ENCODE data around the gene GTSF1L. TPM values are rescaled to one million over a fixed set of nuclear protein-coding genes. Genes with fewer than 3 reads are reported as not detected.

GTSF1L gene
- total RNA-seq, 6 donors from 2014 or later: not detected

GRCh38 chr20:43766917-43767316, 40.1 kb upstream of the GTSF1L start:
- Histone ChIP-seq H3K9me3 (no peaks in the 10 kb centered on the region), H3K36me3 (no peaks in the 10 kb centered on the region), H3K4me3 (no peak overlapping the region), H3K27me3 (no peaks in the 10 kb centered on the region), H3K27ac (no peak overlapping the region), H3K4me1 (no peaks in the 10 kb centered on the region)
- DNase-seq: no peak
- TF ChIP-seq, protein P1, sequence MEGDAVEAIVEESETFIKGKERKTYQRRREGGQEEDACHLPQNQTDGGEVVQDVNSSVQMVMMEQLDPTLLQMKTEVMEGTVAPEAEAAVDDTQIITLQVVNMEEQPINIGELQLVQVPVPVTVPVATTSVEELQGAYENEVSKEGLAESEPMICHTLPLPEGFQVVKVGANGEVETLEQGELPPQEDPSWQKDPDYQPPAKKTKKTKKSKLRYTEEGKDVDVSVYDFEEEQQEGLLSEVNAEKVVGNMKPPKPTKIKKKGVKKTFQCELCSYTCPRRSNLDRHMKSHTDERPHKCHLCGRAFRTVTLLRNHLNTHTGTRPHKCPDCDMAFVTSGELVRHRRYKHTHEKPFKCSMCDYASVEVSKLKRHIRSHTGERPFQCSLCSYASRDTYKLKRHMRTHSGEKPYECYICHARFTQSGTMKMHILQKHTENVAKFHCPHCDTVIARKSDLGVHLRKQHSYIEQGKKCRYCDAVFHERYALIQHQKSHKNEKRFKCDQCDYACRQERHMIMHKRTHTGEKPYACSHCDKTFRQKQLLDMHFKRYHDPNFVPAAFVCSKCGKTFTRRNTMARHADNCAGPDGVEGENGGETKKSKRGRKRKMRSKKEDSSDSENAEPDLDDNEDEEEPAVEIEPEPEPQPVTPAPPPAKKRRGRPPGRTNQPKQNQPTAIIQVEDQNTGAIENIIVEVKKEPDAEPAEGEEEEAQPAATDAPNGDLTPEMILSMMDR (IDR thresholded peaks at IDR 0.05): no peak
- TF ChIP-seq POLR2A (IDR thresholded peaks at IDR 0.05): no peak
- no peak for TF ChIP-seq EP300 (IDR thresholded peaks at IDR 0.05)
- no peak for TF ChIP-seq POLR2AphosphoS5 (IDR thresholded peaks at IDR 0.05)
- WGBS, 2 donors: 62 to 75% methylated on average over 4 to 9 of the region's 9 CpGs
- no peak for ATAC-seq (ENCODE audit: low FRiP score in 2 of 2)

DNA sequence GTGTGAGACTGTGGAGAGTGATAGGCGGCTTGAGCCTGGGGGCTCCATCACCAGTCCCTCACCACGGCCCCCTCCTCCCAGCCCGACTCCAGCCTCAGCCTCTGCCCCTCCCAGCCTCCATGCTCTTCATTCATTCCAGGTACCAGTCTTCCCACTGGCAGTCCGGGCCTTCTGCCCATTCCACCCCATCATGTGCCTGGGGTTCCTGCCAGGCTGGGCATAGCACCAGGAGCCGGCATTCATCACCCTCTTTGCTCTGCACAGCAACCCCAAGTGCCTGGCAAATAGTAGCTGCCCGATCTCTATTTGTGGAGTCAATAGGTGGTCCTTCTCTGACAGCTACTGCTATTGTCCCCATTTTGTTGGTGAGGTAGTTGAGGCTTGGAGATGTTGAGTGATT, 39.6 kb upstream of the GTSF1L start:
- DNase-seq: peak in 1 of 2 donors; percentile 32
- 50 to 56% methylated on average over 6 of the region's 6 CpGs for whole genome bisulfite sequencing, 2 donors
- Histone ChIP-seq H3K4me3 (no peak overlapping the region), H3K36me3 (no peaks in the 10 kb centered on the region), H3K27me3 (no peaks in the 10 kb centered on the region), H3K4me1 (no peaks in the 10 kb centered on the region), H3K9me3 (no peaks in the 10 kb centered on the region), H3K27ac (no peak overlapping the region)
- ATAC-seq (ENCODE audit: low FRiP score in 2 of 2): no peak
- TF ChIP-seq, protein P1 (IDR thresholded peaks at IDR 0.05): no peak
- TF ChIP-seq POLR2AphosphoS5 (IDR thresholded peaks at IDR 0.05) (no peak), EP300 (IDR thresholded peaks at IDR 0.05) (no peak), POLR2A (IDR thresholded peaks at IDR 0.05) (no peak)

DNA sequence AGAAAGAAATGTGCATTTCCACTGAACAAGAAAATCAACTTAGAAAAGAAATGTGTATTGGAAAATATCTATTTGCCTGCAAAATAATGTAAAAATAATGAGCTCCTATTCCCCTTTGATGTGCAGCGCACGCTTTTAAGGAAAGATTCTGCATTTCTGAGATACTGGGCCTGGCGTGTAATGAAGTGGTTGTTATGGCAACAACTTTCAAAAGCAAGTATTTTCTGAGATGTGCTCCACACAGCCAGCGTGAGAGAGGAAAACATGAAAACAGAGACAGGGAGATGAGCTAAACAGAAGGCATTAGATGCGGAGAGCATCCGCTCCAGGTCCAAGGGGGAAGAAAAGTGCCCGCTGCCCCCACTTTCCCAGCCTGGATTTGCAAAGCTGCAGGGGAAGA, 39.1 kb upstream of the GTSF1L start:
- 60% methylated on average over 7 of the region's 7 CpGs for WGBS, 2 donors
- no peaks in the 10 kb centered on the region for H3K4me1 ChIP-seq

GRCh38 chr20:43762911-43763310, 36.1 kb upstream of the GTSF1L start:
- Histone ChIP-seq H3K36me3 (no peaks in the 10 kb centered on the region), H3K9me3 (no peaks in the 10 kb centered on the region), H3K4me3 (no peak overlapping the region), H3K4me1 (no peaks in the 10 kb centered on the region), H3K27me3 (no peaks in the 10 kb centered on the region), H3K27ac (no peak overlapping the region)
- 81 to 87% methylated on average over 7 of the region's 7 CpGs for WGBS, 2 donors
- TF ChIP-seq POLR2AphosphoS5 (IDR thresholded peaks at IDR 0.05): no peak
- TF ChIP-seq POLR2A (IDR thresholded peaks at IDR 0.05): no peak
- no peak for TF ChIP-seq EP300 (IDR thresholded peaks at IDR 0.05)
- TF ChIP-seq, protein P1 (IDR thresholded peaks at IDR 0.05): no peak
- ATAC-seq (ENCODE audit: low FRiP score in 2 of 2): no peak
- DNase-seq: no peak

More for the DNA sequence above, 39.1 kb upstream of the GTSF1L start:
- Histone ChIP-seq H3K27ac (no peak overlapping the region), H3K4me3 (no peak overlapping the region), H3K27me3 (no peaks in the 10 kb centered on the region), H3K9me3 (no peaks in the 10 kb centered on the region), H3K36me3 (no peaks in the 10 kb centered on the region)
- TF ChIP-seq EP300 (IDR thresholded peaks at IDR 0.05) (no peak), POLR2AphosphoS5 (IDR thresholded peaks at IDR 0.05) (no peak), POLR2A (IDR thresholded peaks at IDR 0.05) (no peak)
- TF ChIP-seq, protein P1 (IDR thresholded peaks at IDR 0.05): no peak
- ATAC-seq (ENCODE audit: low FRiP score in 2 of 2) (no peak), DNase-seq (no peak)

All from upper lobe of left lung (tissue), 6 donors.